MCF 10A (cell line): ENCODE data around the gene BRAF. TPM values are rescaled to one million over a fixed set of nuclear protein-coding genes. Genes with fewer than 3 reads are reported as not detected.

Experiments
- BruUV-seq: library from RNA; stranded (reverse); fragments of 400-500 nt; replicated peaks from 2 replicates; lab custom pipeline; 2021; lab: Mats Ljungman, UMichigan
- CTCF ChIA-PET: fragments of 300-600 bp; sonication (Branson Sonifier 250); formaldehyde crosslinking; extraction: SDS; loops from one replicate; lab custom pipeline; 2021; ENCODE audit warnings: antibody characterized with exemption, inconsistent platforms; lab: Yijun Ruan, JAX
- POLR2A ChIA-PET: fragments of 300-600, 350-650 bp; sonication (Branson Sonifier 250); formaldehyde crosslinking; extraction: SDS; loops from one replicate; lab custom pipeline; 2020; ENCODE audit warnings: antibody characterized with exemption, inconsistent platforms; lab: Yijun Ruan, JAX
- DNase-seq: peaks from one replicate; pipeline ENCODE4 v3.0.0-alpha.2; 2018; ENCODE audit not compliant: unreplicated experiment
- H3K27ac Mint-ChIP-seq: one replicate; pipeline ENCODE4 v1.8.0; 2022; ENCODE audit warnings: mild to moderate bottlenecking, low read depth, mixed read lengths; ENCODE audit not compliant: unreplicated experiment
- H3K27me3 Mint-ChIP-seq: one replicate; pipeline ENCODE4 v1.8.0; 2022; ENCODE audit warnings: mixed read lengths; ENCODE audit not compliant: insufficient read depth, unreplicated experiment
- H3K36me3 Mint-ChIP-seq: one replicate; pipeline ENCODE4 v1.8.0; 2022; ENCODE audit warnings: mild to moderate bottlenecking, moderate library complexity, mixed read lengths; ENCODE audit not compliant: insufficient read depth, unreplicated experiment
- H3K4me1 Mint-ChIP-seq: one replicate; pipeline ENCODE4 v1.8.0; 2022; ENCODE audit warnings: mixed read lengths; ENCODE audit not compliant: insufficient read depth, unreplicated experiment
- H3K4me3 Mint-ChIP-seq: one replicate; pipeline ENCODE4 v1.8.0; 2022; ENCODE audit warnings: mild to moderate bottlenecking, moderate library complexity, mixed read lengths; ENCODE audit not compliant: unreplicated experiment
- H3K9me3 Mint-ChIP-seq: one replicate; pipeline ENCODE4 v1.8.0; 2022; ENCODE audit warnings: mixed read lengths; ENCODE audit not compliant: unreplicated experiment
- CTCF ChIP-seq: fragments of 200-600 bp; IDR thresholded peaks from one replicate; pipeline ENCODE4 v1.8.0; 2022; ENCODE audit warnings: antibody characterized with exemption, mild to moderate bottlenecking; ENCODE audit not compliant: unreplicated experiment
- intact Hi-C: fragments of 100-400 bp; cut with micrococcal nuclease; formaldehyde crosslinking; loops from 2 replicates; pipeline ENCODE4 v1.14.1; 2022
- total RNA-seq: library from RNA; stranded (reverse); gene quantifications from 2 replicates; pipeline ENCODE4 v1.2.3, GENCODE V29; 2022

The BRAF gene
- total RNA-seq, 1 experiment from 2014 or later, result 33.7 TPM

- no peak for TF ChIP-seq CTCF
- ChIA-PET CTCF (interaction anchor here (0.6 kb wide), 1 partner anchor 1860 kb away, joined by 3 read pairs; no protein-coding TSS in a partner anchor), POLR2A (interaction anchor here (0.6 to 1.1 kb wide), 2 partner anchors 11 to 871 kb away, joined by 3 read pairs; no protein-coding TSS in a partner anchor)
- DNase-seq, result no peak
- H3K27me3 Mint-ChIP-seq, result no peaks in the 10 kb centered on the region
- H3K36me3 Mint-ChIP-seq, result peaks cover 83% of the 10 kb centered on the region
- BruUV-seq, result no TSS peak
- no peak overlapping the region for H3K4me3 Mint-ChIP-seq
- no peaks in the 10 kb centered on the region for H3K9me3 Mint-ChIP-seq
- intact Hi-C loops, result no loop called here
- no peaks in the 10 kb centered on the region for H3K4me1 Mint-ChIP-seq
- no peak overlapping the region for H3K27ac Mint-ChIP-seq
Measured at GRCh38 chr7:140680886-140681285, 243.8 kb downstream of the BRAF start.

- TF ChIP-seq CTCF, result no peak
- ChIA-PET CTCF (interaction anchor here (0.6 kb wide), 1 partner anchor 28 kb away, joined by 3 read pairs; no protein-coding TSS in a partner anchor), POLR2A (no interaction called here)
- H3K4me1 Mint-ChIP-seq, result peaks cover 12% of the 10 kb centered on the region
- intact Hi-C loops, result loop anchor here (5.0 kb wide), 1 partner anchor 333 kb away; the partner anchor contains the start of gene MRPS33
- no peak overlapping the region for H3K4me3 Mint-ChIP-seq
- H3K36me3 Mint-ChIP-seq, result peaks cover 68% of the 10 kb centered on the region
- no peak overlapping the region for H3K27ac Mint-ChIP-seq
- no peaks in the 10 kb centered on the region for H3K9me3 Mint-ChIP-seq
- no peaks in the 10 kb centered on the region for H3K27me3 Mint-ChIP-seq
- no peak for DNase-seq
- BruUV-seq, result no TSS peak
Measured at GRCh38 chr7:140679186-140679585, 245.5 kb downstream of the BRAF start.

GRCh38 chr7:140678816-140679130 is 246.0 kb downstream of the BRAF start:
- H3K9me3 Mint-ChIP-seq, result no peaks in the 10 kb centered on the region
- H3K27me3 Mint-ChIP-seq, result no peaks in the 10 kb centered on the region
- TF ChIP-seq CTCF, result no peak
- BruUV-seq, result no TSS peak
- no peak overlapping the region for H3K27ac Mint-ChIP-seq
- ChIA-PET CTCF (interaction anchor here (0.6 kb wide), 1 partner anchor 27 kb away, joined by 3 read pairs; no protein-coding TSS in a partner anchor), POLR2A (no interaction called here)
- no peak overlapping the region for H3K4me3 Mint-ChIP-seq
- intact Hi-C loops, result loop anchor here (5.0 kb wide), 1 partner anchor 334 kb away; the partner anchor contains the start of gene MRPS33
- no peak for DNase-seq
- H3K4me1 Mint-ChIP-seq, result peaks cover 14% of the 10 kb centered on the region
- H3K36me3 Mint-ChIP-seq, result peaks cover 67% of the 10 kb centered on the region

GRCh38 chr7:140678081-140678815 is 246.5 kb downstream of the BRAF start:
- intact Hi-C loops, result loop anchor here (5.0 kb wide), 1 partner anchor 334 kb away; the partner anchor contains the start of gene MRPS33
- Mint-ChIP-seq H3K27ac (peak overlapping the region; percentile 71), H3K4me3 (no peak overlapping the region), H3K9me3 (no peaks in the 10 kb centered on the region), H3K36me3 (peaks cover 63% of the 10 kb centered on the region), H3K4me1 (peaks cover 14% of the 10 kb centered on the region), H3K27me3 (no peaks in the 10 kb centered on the region)
- ChIA-PET CTCF (interaction anchor here (0.6 to 1.8 kb wide), 4 partner anchors 25 to 193 kb away, joined by 3 to 5 read pairs (median 3); no protein-coding TSS in a partner anchor), POLR2A (no interaction called here)
- no TSS peak for BruUV-seq
- no peak for TF ChIP-seq CTCF
- DNase-seq, result no peak
